ENCODE measurements around the gene UXT. TPM values are rescaled to one million over a fixed set of nuclear protein-coding genes. Genes with fewer than 3 reads are reported as not detected.

The UXT gene
- total RNA-seq, 3 donors from 2014 or later: 130 to 155 (median 140) TPM

DNA sequence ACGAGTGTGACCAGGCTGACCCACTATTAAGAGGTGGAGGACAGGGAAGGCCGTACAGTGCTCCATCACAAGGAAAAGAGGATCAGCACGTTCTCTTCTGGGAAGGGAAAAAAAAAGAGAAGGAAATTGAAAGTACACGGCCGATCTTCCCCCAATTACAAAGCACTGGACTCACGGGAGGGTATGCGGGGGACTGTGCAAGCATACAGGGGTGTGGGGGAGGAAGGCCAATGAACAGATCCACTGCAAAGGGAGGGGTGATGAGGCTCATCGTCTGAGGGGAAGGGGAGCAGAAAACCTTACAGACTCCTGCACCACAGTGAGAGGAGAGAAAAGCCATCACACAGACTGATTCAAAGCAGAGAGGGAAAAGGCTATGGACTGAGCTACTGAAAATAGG lies 9.7 kb downstream of the UXT start:
- intact Hi-C loops (cut with DNase I; ENCODE audit: low total_unique reads): no loop called here
- Histone ChIP-seq H3K4me1 (no peaks in the 10 kb centered on the region), H3K4me3 (peak overlapping the region; percentile 65 to 81 (median 68)), H3K27ac (no peak overlapping the region), H3K9me3 (no peaks in the 10 kb centered on the region), H3K27me3 (peaks cover 0 to 35% of the 10 kb centered on the region in 2 donors), H3K36me3 (no peaks in the 10 kb centered on the region)
- DNase-seq (ENCODE audit: low spot score in 2 of 2): no peak
- TF ChIP-seq POLR2AphosphoS5 (IDR thresholded peaks at IDR 0.05): no peak
- no peak for TF ChIP-seq POLR2A (IDR thresholded peaks at IDR 0.05)
- TF ChIP-seq, protein P1, sequence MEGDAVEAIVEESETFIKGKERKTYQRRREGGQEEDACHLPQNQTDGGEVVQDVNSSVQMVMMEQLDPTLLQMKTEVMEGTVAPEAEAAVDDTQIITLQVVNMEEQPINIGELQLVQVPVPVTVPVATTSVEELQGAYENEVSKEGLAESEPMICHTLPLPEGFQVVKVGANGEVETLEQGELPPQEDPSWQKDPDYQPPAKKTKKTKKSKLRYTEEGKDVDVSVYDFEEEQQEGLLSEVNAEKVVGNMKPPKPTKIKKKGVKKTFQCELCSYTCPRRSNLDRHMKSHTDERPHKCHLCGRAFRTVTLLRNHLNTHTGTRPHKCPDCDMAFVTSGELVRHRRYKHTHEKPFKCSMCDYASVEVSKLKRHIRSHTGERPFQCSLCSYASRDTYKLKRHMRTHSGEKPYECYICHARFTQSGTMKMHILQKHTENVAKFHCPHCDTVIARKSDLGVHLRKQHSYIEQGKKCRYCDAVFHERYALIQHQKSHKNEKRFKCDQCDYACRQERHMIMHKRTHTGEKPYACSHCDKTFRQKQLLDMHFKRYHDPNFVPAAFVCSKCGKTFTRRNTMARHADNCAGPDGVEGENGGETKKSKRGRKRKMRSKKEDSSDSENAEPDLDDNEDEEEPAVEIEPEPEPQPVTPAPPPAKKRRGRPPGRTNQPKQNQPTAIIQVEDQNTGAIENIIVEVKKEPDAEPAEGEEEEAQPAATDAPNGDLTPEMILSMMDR (IDR thresholded peaks at IDR 0.05): no peak

- Histone ChIP-seq H3K36me3 (no peaks in the 10 kb centered on the region), H3K27ac (no peak overlapping the region), H3K9me3 (no peaks in the 10 kb centered on the region), H3K27me3 (peaks cover 0 to 41% of the 10 kb centered on the region in 2 donors), H3K4me3 (peak overlapping the region in 1 of 3 donors; percentile 8), H3K4me1 (no peaks in the 10 kb centered on the region)
- intact Hi-C loops (cut with DNase I; ENCODE audit: low total_unique reads): no loop called here
- DNase-seq (ENCODE audit: low spot score in 2 of 2): no peak
- no peak for TF ChIP-seq POLR2A (IDR thresholded peaks at IDR 0.05)
- TF ChIP-seq, protein P1 (IDR thresholded peaks at IDR 0.05): no peak
- no peak for TF ChIP-seq POLR2AphosphoS5 (IDR thresholded peaks at IDR 0.05)
Measured at GRCh38 chrX:47648376-47648775, 10.6 kb downstream of the UXT start.

DNA sequence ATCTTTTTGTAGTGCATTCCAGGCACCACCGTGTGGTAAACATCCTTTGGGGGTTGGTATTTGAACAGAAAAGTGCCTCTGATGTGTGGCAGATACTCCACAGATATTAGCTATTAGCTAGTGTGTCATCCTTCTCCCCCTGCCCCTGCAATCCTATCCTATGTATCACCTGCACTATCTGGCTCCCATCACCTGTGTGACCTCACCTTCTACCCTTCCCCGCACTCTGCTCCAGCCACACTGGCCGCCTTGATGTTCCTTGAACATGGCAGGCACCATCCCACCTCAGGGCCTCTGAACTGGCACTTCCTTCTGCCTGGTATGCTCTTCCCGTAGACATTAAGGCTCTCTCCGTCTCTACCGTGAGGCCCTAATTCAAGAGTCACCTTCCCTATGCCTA lies 12.3 kb downstream of the UXT start:
- no peak for DNase-seq (ENCODE audit: low spot score in 2 of 2)
- intact Hi-C loops (cut with DNase I; ENCODE audit: low total_unique reads): no loop called here
- Histone ChIP-seq H3K9me3 (no peaks in the 10 kb centered on the region), H3K4me3 (no peak overlapping the region), H3K36me3 (no peaks in the 10 kb centered on the region), H3K4me1 (no peaks in the 10 kb centered on the region), H3K27me3 (peaks cover 0 to 37% of the 10 kb centered on the region in 2 donors), H3K27ac (no peak overlapping the region)
- TF ChIP-seq, protein P1 (IDR thresholded peaks at IDR 0.05): no peak
- TF ChIP-seq POLR2AphosphoS5 (IDR thresholded peaks at IDR 0.05) (no peak), POLR2A (IDR thresholded peaks at IDR 0.05) (no peak)

DNA sequence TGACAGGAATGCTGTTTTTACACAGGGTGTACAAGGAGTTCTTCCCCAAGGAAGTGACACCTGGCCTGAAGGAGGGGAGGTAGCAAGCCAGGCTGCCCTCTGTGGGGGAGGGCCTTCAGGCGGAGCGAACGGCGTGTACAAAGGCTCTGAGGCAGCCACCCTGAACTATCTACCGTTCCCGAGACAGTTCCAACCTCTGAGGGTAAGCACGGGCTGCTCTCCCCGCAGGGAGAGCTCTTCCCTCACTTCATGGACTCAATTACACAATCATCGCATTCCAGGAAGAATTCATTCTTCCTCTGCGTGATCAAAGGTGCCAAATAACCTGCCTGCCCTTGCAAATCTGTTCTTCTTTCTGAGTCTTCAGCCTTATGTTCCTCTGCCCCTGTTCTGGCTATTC lies 13.4 kb downstream of the UXT start:
- TF ChIP-seq, protein P1 (IDR thresholded peaks at IDR 0.05): no peak
- TF ChIP-seq POLR2A (IDR thresholded peaks at IDR 0.05): no peak
- H3K27ac ChIP-seq: peak overlapping the region; percentile 41 to 74
- H3K27me3 ChIP-seq: peaks cover 0 to 31% of the 10 kb centered on the region in 2 donors
- no peak overlapping the region for H3K4me3 ChIP-seq
- H3K9me3 ChIP-seq: peaks cover 0 to 2% of the 10 kb centered on the region in 2 donors
- H3K4me1 ChIP-seq: no peaks in the 10 kb centered on the region
- no peaks in the 10 kb centered on the region for H3K36me3 ChIP-seq
- no peak for DNase-seq (ENCODE audit: low spot score in 2 of 2)
- intact Hi-C loops (cut with DNase I; ENCODE audit: low total_unique reads): no loop called here

- Histone ChIP-seq H3K4me3 (no peak overlapping the region), H3K27me3 (peaks cover 0 to 31% of the 10 kb centered on the region in 2 donors), H3K36me3 (no peaks in the 10 kb centered on the region), H3K9me3 (peaks cover 3 to 11% of the 10 kb centered on the region in 2 donors), H3K4me1 (no peaks in the 10 kb centered on the region), H3K27ac (peak overlapping the region in 1 of 2 donors; percentile 74)
- TF ChIP-seq POLR2A (IDR thresholded peaks at IDR 0.05) (no peak), POLR2AphosphoS5 (IDR thresholded peaks at IDR 0.05) (no peak)
- TF ChIP-seq, protein P1 (IDR thresholded peaks at IDR 0.05): no peak
- DNase-seq (ENCODE audit: low spot score in 2 of 2): no peak
- intact Hi-C loops (cut with DNase I; ENCODE audit: low total_unique reads): no loop called here
Measured at GRCh38 chrX:47644557-47645091, 14.4 kb downstream of the UXT start.
